GM19351 (cell line): ENCODE data around the gene APIP.

ENCODE experiments used
- ATAC-seq: cut with Tn5 transposase; IDR thresholded peaks from one replicate; pipeline ENCODE4 v1.9.1; 2021; ENCODE audit warnings: mild to moderate bottlenecking, moderate library complexity; ENCODE audit not compliant: unreplicated experiment

Gene APIP

DNA sequence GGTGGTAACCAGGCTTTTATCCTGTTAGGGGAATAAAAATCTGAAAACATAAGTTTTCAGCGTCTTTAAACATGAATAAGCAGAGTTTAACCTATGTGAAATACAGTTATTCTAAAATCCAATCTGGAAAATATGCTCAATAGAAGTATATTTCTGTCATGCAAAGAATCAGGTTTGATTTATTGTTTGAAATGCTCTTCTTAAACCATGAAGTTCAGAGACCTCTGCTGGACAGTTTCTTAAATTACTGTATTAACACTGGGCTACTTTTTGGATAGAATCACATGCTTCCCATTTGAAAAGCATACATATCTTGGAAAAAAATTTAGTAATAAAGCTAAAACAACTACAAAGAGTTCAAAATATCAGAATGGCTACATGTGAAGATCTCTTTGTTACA is 25.4 kb downstream of the APIP start:
- ATAC-seq = no peak

DNA sequence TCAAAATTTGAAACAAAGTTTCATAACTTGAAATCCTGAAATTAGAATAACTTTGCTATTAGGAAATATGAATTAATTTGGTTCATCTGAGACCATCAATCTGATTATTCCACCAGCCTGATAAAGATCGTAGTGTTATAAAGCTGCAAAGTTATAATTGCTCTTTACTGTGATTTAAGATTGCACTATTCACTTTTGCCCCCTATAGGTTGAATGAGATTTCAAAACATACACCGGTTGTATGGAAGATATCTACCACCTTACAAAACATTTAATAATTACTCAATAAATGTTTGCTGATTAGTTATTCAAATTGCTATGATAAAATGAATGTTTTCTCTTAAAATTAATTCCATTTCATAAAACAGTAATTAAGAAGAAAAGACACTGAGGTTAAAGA is 26.1 kb downstream of the APIP start:
- no peak for ATAC-seq

DNA sequence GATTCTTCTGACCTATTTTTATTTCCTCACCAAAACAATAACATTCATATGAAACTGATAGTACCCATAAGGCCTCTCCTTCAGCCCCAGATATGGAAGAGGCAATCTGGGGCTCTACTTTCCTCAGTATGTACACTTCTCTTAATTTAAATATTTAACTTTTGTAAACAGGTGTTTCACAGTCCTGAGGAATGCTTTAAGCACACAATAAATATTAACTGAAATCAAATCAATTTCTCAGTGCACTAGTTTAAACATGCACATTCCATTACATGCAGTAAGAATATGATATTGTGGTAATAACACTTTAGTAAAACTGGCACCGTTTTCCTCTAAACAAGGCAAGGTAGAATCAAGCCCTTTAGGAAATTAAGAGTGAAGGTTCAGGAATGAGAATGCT is 28.9 kb downstream of the APIP start:
- no peak for ATAC-seq

DNA sequence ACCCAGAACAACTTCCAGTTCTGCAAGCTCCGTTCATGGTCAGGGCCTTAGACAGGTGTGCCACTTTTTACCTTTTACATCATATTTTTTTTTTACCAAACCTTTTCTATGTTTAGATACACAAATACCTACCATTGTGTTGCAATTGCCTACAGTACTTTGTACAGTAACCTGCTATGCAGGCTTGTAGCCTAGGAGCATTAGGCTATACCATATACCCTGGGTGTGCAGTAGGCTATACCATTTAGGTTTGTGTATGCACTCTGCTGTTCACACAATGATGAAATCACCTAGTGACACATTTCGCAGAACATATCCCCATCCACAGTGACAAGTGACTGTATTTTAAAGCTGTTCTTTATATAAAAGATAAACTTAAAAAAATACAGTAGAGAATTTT is 29.6 kb downstream of the APIP start:
- no peak for ATAC-seq

DNA sequence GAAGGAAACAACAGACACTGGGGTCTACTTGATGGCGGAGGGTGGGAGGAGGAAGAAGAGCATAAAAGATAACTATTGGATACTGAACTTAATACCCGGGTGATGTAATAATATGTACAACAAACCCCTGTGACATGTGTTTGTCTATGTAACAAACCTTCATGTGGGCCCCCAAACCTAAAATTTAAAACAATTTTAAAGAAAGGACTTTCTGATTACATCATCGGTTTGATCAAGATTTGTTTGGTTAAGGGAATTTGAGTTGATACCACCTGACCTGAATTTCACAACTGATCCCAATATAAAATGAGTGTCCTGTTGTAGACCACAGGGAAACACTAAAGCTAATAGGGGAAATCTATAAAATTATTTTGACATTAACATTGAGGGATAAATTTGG is 34.3 kb downstream of the APIP start:
- ATAC-seq = no peak

DNA sequence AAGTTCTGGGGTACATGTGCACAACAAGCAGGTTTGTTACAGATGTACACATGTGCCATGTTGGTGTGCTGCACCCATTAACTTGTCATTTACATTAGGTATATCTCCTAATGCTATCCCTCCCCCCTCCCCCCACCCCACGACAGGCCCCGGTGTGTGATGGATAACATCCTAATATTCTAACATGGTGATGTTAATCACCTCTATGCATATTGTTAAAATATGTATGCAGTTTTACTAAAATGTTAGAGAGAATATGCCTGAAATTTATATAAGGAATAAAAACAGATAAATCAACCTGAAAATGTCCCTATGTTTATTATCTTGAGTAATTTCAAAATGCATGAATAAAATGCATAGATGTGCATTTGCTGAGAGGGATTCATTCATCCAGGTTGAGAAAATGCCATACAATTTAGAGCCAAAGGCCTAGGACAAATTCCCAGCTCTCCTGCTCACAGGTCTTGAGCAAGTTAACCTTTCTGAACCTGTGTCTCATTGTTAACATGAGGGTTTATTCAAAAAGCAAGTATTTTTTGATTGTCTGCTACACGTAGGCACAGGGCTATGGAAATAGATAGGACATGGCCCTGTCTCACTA is 38.7 kb downstream of the APIP start:
- ATAC-seq = no peak

DNA sequence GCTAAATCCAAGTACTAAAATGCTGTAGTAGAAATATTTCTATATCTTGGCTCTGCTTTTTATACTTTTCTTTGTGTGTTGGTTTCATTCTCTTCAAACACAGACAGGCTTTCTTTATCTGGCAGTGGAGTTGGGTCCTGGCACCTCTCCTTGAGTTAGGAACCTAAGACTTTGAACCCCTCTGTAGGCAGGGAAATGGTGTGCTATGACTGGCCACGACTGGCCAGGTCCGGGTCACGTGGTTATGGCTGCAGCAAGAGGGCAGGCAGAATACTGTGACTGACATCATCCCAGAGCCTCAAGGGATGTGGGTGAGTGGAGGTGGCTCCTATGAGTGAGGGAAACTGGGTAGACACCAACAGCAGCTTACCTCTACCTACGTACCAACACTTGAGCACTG is 42.0 kb downstream of the APIP start:
- ATAC-seq = no peak

DNA sequence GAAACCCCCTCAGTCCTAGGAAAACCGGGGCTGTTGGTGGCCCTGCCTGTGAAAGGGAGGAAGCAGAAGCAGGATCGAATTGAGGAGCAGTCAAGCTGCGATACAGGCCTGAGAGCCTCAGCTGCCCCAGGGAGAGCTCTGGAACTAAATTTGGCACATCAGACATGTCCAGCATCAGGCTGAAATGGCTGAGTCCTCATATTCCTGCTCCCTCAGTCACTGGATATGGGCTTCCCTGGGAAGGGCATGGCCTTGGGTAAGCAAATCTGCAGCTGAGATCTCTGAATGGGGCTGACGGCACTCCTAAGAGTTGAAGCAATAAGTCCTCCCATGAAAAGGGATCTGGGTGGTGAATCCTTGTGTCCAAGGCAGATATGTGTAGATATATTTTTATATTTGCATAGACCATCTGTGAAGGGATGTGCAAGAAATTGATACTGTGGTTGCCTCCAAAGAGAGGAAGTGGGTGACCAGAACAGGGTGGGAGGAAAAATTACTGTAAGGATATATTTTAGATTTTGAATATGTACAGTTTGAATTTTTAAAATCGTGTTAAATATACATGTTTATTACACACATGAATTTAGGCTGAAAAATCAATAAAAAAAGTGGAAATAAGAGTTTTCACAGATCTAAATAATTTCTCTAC is 45.5 kb downstream of the APIP start:
- ATAC-seq = no peak

DNA sequence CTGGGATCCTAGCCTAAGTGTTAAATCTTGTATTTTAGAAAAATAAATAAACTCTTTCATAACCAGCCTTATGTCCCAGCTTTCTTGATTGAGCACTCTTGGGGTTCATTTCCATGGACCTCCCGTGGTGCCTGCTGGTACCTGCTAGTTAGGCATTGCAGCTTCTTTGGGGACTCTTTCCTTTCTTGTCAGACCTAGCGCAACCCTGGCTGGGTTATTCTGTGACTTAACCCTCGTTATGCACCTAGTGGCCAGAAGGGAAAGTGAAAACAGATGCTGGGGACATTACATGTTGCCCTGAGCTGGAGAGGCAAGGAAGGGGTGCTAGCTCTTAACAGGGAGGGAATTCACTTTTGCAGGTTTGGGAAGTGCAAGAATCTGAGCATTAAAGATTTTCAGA is 46.8 kb downstream of the APIP start:
- no peak for ATAC-seq

DNA sequence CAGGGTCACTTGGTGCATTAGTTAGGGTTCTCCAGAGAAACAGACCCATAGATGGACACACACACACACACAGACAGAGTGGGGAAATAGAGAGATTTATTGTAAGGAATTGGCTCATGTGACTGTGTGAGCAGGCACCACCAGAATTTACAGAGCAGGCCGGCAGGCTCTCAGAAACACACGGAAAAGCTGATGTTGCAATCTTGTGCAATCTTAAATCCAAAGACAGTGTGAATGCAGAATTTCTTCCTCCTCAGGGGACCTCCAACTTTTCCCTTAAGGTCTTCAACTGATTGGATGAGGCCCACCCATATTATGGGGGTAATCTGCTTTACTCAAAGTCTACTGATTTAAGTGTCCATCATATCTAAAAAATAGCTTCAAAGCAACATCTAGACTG is 49.8 kb downstream of the APIP start:
- no peak for ATAC-seq

DNA sequence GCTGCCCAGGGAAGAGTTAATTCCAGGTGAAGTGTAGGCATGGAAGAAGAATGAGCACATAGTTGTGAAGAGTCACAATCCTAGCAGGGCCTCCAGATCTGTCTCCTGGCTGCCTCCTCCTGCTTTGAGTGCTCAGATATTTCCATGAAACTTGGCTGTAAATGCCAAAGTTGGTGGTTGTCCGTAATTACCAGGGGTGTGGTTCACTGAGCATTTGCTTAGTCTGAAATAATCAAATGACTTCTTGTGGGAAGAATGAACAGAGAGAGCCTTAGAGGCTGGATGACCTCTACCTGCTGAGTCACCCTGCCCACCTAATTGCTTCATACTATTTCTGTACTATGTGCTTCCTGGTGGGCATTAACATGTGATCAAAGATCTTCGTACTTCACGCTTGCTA is 50.9 kb downstream of the APIP start:
- ATAC-seq = no peak

DNA sequence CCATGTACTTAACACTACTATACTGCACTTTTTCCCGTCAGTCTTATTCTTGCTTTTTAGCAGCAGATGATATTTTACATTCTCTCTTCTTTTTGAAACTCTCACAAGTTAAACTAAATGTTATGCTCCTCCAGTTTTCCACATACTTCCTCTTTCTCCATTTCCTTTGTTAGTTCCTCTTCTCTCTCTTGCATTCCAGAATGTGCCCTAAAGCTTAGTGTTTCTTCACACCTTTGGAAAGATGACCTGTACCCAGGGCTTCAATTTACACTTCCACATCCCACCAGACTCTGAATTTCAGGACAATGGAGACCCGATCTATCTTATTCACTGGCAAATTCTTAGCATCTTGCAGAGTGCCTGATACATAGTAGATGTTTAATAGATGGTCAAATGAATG is 51.8 kb downstream of the APIP start:
- ATAC-seq = no peak

DNA sequence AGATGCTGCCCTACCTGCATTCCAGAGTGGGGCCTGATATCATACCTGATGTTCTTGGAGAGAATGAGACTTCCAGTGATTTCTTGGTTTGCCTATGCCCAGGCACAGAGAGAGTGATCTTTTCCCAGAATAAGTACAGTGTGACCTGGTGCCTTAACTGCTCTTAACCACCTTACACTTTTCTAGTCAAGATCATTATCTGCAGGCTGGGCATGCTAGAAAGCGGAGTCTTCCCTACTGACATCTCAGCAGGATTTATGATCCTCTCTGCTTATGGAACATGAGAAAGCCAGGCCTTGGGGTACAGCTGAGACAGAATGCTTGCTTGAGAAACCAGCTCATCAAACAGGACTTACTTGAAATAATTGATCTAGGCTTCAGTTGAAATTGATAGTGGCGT is 53.1 kb downstream of the APIP start:
- no peak for ATAC-seq

DNA sequence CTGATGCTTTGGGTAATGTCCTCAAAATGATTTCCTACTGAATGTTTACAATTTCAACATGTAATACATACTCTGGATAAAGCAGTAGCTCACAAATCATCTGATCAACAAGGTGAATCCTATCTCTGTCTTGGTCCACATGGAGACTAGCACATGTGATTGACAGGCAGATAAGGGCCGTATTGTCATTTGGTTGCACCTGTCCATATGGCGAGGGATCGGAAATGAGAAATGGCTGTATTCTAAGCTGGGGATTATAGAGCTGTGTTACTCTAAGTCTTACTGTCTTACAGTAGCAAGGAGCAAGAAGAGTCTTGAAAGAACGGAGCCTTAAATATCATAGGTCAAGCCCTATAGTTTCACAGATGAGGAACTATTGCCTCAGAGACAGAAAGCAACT is 55.7 kb downstream of the APIP start:
- ATAC-seq = no peak

DNA sequence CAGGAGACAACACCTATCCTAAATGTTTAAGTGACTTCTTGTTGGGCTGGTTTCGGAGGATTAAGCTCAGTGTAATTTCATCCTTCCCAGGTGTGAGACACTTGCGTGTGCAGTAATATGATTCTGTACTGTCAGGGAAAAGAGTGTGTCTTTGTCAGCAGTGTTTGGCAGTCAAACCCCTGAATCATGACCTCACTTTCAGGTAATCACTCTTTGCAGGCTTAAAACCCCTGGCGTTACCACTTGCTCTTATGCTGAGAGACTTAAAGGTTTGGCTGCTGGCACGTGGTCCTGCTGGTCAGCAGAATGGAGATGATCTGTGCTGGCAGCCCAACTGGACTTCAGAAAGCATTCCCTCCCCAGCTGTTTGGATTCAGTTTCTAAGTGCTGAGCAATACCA is 56.1 kb downstream of the APIP start:
- no peak for ATAC-seq

DNA sequence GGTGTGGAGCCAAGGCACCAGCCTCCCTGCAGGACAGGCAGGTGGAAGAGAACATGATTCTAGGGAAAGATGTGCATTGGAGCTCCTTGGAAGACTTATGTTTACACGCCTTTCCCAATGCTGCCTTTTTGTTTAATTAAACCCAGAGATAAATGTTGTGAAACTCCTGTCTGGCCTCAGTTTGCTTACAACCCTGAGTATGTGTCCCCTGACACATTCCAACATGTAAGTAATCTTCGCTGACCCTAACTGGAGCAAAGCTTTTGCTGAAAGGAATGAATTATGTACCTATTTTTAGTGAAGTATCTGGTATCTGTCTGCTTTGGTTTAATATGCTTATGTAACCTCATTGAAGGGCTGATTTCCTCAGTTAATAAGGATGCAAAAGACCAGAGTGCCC is 56.7 kb downstream of the APIP start:
- ATAC-seq = no peak

DNA sequence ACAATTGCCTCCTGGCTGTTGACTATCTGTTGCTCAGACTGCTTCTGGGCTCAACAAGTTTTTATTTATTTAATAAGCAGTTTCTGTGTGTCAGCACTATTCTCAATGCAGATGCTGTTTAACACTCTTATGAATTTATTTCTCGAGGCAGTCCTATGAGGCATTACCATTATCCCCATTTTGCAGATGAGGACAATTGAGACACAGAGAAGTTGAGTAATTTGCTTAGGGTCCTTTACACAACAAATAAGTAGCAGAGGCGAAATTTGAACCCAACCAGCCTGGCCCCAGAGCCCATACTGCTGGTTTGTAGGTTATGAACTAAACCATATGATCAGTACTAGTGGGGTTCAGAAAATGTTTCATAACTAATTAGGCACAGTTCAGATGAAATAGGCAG is 58.7 kb downstream of the APIP start:
- no peak for ATAC-seq

DNA sequence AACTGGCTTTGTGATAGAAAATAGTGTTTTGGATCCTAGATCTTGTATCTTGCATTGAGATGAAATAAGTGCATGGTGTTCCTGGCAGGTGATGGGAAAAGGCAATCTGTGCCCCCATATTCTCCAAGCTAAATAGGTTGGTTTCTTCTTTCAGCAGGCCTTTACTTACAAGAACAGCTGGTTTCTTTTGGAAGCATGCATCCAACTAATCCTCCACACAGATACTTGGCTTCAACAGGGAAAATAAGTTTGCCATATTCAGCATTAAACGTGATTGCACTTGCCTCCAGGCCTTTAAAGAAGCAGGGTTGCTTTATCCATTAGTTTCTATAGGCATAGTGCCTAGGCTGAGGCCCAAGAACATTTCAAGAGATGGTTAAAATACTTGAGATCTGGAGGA is 59.9 kb downstream of the APIP start:
- ATAC-seq = no peak

DNA sequence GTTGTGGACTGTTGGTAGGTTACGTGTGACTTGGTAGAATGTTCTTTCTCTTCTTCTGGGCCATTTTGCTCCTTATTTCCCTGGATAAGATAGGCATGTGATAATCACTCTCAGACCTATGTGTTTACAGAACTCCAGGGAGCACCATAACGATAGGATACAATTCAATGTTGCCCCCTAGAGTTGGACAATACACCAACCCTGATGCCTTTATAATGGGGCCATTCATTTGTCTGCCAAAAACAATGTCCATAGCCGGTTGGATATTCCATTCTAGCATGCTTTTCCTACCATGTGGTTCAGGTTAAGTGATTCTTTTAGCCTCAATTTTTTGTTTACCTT is 60.5 kb downstream of the APIP start:
- ATAC-seq = no peak

DNA sequence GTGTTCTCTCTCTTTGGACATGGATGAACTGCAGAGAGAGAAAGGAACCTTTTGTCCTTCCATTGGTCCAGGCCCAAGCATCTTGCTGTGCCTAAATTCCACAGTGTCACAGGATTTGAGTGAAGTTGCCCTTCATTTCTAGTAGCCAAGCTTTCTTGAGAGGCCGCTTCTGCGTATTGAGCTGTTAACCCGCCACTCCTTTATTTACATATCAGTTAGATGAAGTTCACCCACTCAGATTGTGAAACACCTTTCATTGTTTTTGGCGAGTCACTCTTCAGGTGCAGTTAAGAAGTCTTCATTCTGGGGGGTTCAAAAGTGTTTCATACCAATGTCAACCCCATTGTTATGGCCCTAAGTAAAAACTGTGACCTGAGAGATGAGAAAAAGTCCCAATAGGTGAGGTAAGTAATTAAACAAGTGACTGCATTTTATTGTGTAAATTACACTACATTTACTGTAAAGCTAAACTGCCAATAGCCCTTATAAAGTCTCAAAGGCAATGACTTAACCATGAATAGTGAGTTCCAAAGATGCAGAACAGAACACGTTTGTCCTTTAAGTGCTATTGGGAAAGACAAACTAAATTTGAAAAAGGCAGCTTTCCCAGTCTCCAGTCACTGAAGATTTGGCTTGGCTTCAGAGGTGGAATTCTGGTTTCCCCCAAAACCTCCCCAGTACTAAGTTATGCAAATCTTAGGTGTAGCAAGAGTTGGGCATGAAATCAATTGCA is 61.0 kb downstream of the APIP start:
- no peak for ATAC-seq

DNA sequence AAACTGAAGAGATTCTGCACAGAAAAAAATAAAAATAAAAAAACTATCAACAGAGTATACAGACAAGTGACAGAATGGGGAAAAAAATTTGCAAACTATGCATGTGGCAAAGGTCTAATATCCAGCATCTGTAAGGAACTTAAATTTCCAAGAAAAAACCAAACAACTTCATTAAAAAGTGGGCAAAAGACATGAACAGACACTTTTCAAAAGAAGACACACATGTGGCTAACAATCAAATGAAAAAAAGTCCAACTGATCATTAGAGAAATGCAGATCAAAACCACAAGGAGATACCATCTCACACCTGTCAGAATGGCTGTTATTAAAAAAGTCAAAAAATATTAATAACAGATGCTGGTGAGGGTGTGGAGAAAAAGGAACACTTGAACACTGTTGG is 64.3 kb downstream of the APIP start:
- no peak for ATAC-seq

DNA sequence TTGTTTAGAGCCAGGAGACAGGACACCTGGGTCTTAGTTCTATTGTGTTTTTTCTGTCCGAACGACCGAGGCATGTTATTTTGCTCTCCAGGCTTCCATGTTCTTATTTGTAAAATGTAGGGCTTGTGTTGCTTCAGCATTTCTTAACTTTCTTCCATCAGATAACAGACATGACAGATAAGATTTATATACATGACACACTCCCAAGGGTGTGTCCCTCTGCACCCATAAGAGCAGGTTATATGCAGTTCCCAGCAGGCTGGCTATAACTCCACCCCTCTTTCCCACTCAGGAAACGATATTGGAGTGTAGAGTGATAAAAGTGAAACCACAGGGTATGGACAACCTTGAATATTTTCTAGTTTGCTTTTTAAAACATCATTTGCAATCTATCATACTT is 65.8 kb downstream of the APIP start:
- ATAC-seq = no peak

DNA sequence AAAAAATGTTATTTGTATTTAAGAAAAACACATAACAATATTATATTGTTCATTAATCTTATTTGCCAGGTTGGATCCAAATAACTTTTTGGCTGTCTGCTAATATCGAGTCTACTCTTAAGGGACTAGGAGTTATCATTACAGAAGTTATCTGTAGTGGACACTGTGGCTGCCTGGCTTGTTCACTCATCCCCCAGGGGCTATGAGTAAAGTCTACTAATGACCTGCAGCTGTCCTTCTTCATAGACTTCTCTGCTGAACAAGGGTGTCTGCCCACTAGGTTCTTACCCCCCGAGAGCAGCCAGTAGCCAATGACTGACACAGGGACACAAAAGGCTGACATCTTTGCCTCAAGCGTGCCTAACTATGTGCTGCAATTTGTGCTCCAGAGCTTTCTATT is 69.7 kb downstream of the APIP start:
- ATAC-seq = no peak
